Osteoblast (primary cell): ENCODE results near the gene UNCX. TPM values are rescaled to one million over a fixed set of nuclear protein-coding genes. Genes with fewer than 3 reads are reported as not detected.

ENCODE experiments used
- DNase-seq: peaks from one replicate; pipeline ENCODE4 v3.0.0; 2011; ENCODE audit warnings: low spot score, mixed read lengths; ENCODE audit not compliant: insufficient read length; ENCODE audit errors: missing footprints
- H2AFZ ChIP-seq: 2 replicates; pipeline ENCODE4 v1.6.0; 2011; ENCODE audit warnings: mild to moderate bottlenecking, low read length
- H3K27ac ChIP-seq: 2 replicates; pipeline ENCODE4 v1.5.1; 2011; ENCODE audit warnings: mild to moderate bottlenecking, low read depth, low read length, moderate library complexity
- H3K27me3 ChIP-seq: 2 replicates; pipeline ENCODE4 v1.6.0; 2012; ENCODE audit warnings: mild to moderate bottlenecking, control low read depth, inconsistent platforms, low read length, moderate library complexity; ENCODE audit not compliant: insufficient read depth
- H3K36me3 ChIP-seq: 2 replicates; pipeline ENCODE4 v1.5.1; 2011; ENCODE audit warnings: mild to moderate bottlenecking, low read length, control low read depth, moderate library complexity; ENCODE audit not compliant: insufficient read depth
- H3K4me1 ChIP-seq: 2 replicates; pipeline ENCODE4 v1.5.1; 2011; ENCODE audit warnings: mild to moderate bottlenecking, low read length, control low read depth, moderate library complexity; ENCODE audit not compliant: insufficient read depth
- H3K4me2 ChIP-seq: 2 replicates; pipeline ENCODE4 v1.6.0; 2011; ENCODE audit warnings: mild to moderate bottlenecking, low read length; ENCODE audit not compliant: insufficient read depth
- H3K4me3 ChIP-seq: fragments of 200-600 bp; sonication (generic); 3 replicates; pipeline ENCODE4 v1.5.1; 2012; ENCODE audit warnings: mild to moderate bottlenecking, low read length, inconsistent platforms; ENCODE audit not compliant: insufficient read depth
- H3K79me2 ChIP-seq: 2 replicates; pipeline ENCODE4 v1.6.0; 2012; ENCODE audit warnings: mild to moderate bottlenecking, low read length, control low read depth, inconsistent platforms; ENCODE audit not compliant: insufficient read depth
- H3K9me3 ChIP-seq: 2 replicates; pipeline ENCODE4 v1.5.1; 2011; ENCODE audit warnings: low read depth, low read length, control low read depth
- H4K20me1 ChIP-seq: 2 replicates; pipeline ENCODE4 v1.6.0; 2012; ENCODE audit warnings: mild to moderate bottlenecking, low read length, control low read depth; ENCODE audit not compliant: insufficient read depth
- CTCF ChIP-seq: IDR thresholded peaks from 2 replicates; pipeline ENCODE4 v1.5.1; 2011; ENCODE audit warnings: mild to moderate bottlenecking, low read depth, low read length, moderate library complexity; ENCODE audit errors: extremely low read depth
- total RNA-seq: library from RNA; depleted of rRNA; stranded (reverse); fragments of >200 nt; gene quantifications from 2 replicates; pipeline ENCODE4 v1.2.3, GENCODE V29; 2012

Gene UNCX
- total RNA-seq, 1 donor, result not detected

DNA sequence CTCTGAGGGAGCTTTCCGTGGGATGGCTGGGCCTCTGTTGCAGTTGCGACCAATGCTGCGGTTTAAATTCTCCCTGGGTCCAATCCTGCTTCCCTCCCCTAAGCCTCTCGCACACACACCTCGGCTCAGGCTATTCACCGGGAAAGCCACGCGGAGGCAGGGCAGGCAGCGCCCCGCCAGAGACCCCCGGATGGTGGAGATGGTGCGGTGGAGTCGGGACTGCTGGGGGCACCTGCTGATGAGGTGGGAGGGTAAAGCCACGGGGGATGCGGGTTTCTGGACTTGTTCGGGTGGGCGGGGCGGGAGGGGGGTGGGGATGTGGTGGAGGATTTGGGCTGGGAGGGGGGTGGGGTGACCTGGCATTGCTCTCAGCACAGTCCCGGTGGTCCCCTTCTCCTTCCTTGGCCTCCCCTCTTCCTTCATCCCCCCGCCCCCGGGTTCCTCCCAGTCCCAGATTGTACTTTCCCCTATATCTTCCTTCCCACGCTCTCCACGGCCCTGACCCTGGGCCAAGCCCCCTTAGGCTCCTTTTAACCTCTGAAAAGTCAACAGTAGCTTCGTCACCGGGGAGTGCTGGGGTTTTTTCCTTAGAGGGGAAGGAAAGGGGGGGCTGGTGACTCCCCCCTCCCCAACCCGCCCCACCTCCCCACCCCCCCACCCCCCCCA lies 16.4 kb downstream of the UNCX start:
- no peaks in the 10 kb centered on the region for H3K36me3 ChIP-seq
- DNase-seq, result no peak
- H4K20me1 ChIP-seq, result no peaks in the 10 kb centered on the region
- H3K79me2 ChIP-seq, result no peaks in the 10 kb centered on the region
- H3K4me3 ChIP-seq, result no peak overlapping the region
- no peak overlapping the region for H3K27ac ChIP-seq
- peaks cover 73% of the 10 kb centered on the region for H3K27me3 ChIP-seq
- no peak for TF ChIP-seq CTCF
- no peaks in the 10 kb centered on the region for H3K4me1 ChIP-seq
- H3K4me2 ChIP-seq, result no peak overlapping the region
- no peak overlapping the region for H2AFZ ChIP-seq
- no peaks in the 10 kb centered on the region for H3K9me3 ChIP-seq

DNA sequence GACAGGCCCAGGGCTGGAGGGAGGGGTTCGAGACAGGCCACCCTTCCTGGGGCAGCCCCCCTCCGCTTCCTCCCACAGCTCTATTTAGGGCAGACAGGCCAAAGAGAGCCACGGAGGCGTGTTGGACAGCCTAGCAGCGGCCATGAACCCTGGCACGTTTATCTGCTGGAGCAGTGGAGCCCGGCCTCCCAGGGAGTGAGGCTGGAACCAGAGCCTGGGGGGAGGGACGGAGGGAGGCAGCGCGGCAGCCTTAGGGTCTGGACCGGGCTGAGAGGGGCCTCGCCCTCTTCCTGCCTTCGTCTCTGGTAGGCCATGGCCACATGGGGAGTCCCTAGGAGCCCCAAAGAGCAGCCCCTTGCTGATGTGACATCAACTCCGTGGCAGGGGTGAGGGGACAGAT lies 17.1 kb downstream of the UNCX start:
- peaks cover 72% of the 10 kb centered on the region for H3K27me3 ChIP-seq

DNA sequence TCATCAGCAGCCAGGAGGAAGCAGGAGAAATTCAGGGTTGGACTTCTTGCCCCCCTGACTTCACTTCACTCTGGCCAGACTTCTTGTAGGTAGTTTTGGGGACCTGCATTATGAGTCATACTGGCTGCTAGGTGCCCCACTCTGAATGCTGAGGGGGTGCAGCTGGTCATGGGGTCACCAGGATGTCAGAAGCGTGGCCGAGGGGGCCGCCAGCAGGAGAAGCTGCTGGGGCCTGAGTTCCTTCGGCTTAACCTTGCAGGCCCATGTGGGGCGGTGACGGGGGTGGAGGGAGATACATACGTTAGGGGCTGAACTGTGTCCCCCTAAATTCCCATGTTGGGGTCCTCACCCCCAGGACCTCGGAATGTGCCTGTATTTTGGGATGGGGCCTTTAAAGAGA lies 18.2 kb downstream of the UNCX start:
- H3K27me3 ChIP-seq, result peaks cover 67% of the 10 kb centered on the region
- no peak overlapping the region for H2AFZ ChIP-seq
- no peaks in the 10 kb centered on the region for H4K20me1 ChIP-seq
- TF ChIP-seq CTCF, result no peak
- DNase-seq, result no peak
- no peaks in the 10 kb centered on the region for H3K79me2 ChIP-seq
- H3K9me3 ChIP-seq, result no peaks in the 10 kb centered on the region
- no peaks in the 10 kb centered on the region for H3K4me1 ChIP-seq
- no peaks in the 10 kb centered on the region for H3K36me3 ChIP-seq
- H3K4me3 ChIP-seq, result no peak overlapping the region
- no peak overlapping the region for H3K4me2 ChIP-seq
- H3K27ac ChIP-seq, result no peak overlapping the region

More for the DNA sequence above, 17.1 kb downstream of the UNCX start:
- no peak for TF ChIP-seq CTCF
- Histone ChIP-seq H3K4me2 (no peak overlapping the region), H3K36me3 (no peaks in the 10 kb centered on the region), H3K79me2 (no peaks in the 10 kb centered on the region), H3K9me3 (no peaks in the 10 kb centered on the region), H4K20me1 (no peaks in the 10 kb centered on the region), H3K4me3 (no peak overlapping the region), H2AFZ (no peak overlapping the region), H3K4me1 (no peaks in the 10 kb centered on the region), H3K27ac (no peak overlapping the region)
- no peak for DNase-seq

GRCh38 chr7:1251796-1252539 lies 19.3 kb downstream of the UNCX start:
- Histone ChIP-seq H3K27me3 (peaks cover 64% of the 10 kb centered on the region), H3K4me2 (no peak overlapping the region), H3K4me3 (no peak overlapping the region), H3K36me3 (no peaks in the 10 kb centered on the region), H4K20me1 (no peaks in the 10 kb centered on the region), H2AFZ (no peak overlapping the region), H3K9me3 (no peaks in the 10 kb centered on the region), H3K79me2 (no peaks in the 10 kb centered on the region), H3K4me1 (no peaks in the 10 kb centered on the region), H3K27ac (no peak overlapping the region)
- TF ChIP-seq CTCF, result no peak
- DNase-seq, result no peak
